ENCODE results near the gene MOSMO. TPM values are rescaled to one million over a fixed set of nuclear protein-coding genes. Genes with fewer than 3 reads are reported as not detected.

MOSMO gene
- total and polyA plus RNA-seq, 10 of the 15 experiments (the other 5 are each of a cell fraction or from before 2014, with no cell fraction given), result 1.7 to 26.7 (median 12.2) TPM

DNA sequence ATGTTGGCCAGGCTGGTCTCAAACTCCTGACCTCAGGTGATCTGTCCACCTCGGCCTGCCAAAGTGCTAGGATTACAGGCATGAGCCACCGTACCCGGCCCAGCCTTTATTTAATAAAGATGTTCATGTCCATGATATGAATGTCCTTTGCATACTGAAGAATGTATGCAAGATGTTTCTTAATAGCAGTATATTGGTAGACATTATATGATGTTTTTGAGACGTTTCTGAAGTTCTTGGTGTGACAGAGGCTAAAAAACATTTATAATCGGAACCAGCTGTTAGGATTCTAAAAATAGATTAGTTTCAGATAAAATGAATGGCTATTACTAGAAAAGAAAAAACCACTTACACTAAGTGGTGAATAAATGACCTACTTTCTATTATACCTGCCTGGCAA is 18.8 kb upstream of the MOSMO start (continued):
- TF ChIP-seq, protein P1, sequence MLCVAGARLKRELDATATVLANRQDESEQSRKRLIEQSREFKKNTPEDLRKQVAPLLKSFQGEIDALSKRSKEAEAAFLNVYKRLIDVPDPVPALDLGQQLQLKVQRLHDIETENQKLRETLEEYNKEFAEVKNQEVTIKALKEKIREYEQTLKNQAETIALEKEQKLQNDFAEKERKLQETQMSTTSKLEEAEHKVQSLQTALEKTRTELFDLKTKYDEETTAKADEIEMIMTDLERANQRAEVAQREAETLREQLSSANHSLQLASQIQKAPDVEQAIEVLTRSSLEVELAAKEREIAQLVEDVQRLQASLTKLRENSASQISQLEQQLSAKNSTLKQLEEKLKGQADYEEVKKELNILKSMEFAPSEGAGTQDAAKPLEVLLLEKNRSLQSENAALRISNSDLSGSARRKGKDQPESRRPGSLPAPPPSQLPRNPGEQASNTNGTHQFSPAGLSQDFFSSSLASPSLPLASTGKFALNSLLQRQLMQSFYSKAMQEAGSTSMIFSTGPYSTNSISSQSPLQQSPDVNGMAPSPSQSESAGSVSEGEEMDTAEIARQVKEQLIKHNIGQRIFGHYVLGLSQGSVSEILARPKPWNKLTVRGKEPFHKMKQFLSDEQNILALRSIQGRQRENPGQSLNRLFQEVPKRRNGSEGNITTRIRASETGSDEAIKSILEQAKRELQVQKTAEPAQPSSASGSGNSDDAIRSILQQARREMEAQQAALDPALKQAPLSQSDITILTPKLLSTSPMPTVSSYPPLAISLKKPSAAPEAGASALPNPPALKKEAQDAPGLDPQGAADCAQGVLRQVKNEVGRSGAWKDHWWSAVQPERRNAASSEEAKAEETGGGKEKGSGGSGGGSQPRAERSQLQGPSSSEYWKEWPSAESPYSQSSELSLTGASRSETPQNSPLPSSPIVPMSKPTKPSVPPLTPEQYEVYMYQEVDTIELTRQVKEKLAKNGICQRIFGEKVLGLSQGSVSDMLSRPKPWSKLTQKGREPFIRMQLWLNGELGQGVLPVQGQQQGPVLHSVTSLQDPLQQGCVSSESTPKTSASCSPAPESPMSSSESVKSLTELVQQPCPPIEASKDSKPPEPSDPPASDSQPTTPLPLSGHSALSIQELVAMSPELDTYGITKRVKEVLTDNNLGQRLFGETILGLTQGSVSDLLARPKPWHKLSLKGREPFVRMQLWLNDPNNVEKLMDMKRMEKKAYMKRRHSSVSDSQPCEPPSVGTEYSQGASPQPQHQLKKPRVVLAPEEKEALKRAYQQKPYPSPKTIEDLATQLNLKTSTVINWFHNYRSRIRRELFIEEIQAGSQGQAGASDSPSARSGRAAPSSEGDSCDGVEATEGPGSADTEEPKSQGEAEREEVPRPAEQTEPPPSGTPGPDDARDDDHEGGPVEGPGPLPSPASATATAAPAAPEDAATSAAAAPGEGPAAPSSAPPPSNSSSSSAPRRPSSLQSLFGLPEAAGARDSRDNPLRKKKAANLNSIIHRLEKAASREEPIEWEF (IDR thresholded peaks at IDR 0.05; ENCODE audit: insufficient replicate concordance, low read depth, low read length), result no peak
- TF ChIP-seq TCF3 (IDR thresholded peaks at IDR 0.05; ENCODE audit: borderline replicate concordance, insufficient read depth, low read depth, low read length), result no peak
- TF ChIP-seq HCFC1 (IDR thresholded peaks at IDR 0.05; ENCODE audit: low read length), result no peak

DNA sequence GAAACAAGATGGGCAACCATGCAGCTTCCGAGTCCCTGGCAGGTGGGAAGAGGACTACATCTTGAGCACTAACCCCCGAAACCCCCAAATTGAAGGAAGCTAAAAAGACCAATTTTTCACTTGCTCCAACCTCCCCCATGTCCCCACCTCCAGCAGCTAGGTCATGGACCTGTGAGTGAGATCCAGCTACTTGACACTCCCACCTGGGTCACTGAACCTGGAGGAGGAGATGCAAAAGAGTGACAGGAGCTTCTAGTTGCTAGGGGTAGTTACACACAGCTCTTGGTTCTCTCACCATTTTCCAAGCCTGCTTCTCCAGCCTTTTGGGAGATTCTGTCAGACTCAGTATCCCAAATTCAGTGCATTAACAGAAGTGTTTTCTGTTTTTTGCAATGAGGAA is 18.2 kb upstream of the MOSMO start:
- POLR2A ChIA-PET, result interaction anchor here (0.9 to 1.6 kb wide), 2 partner anchors 29 to 82 kb away, joined by 3 to 4 read pairs; no protein-coding TSS in a partner anchor

More for the DNA sequence above, 18.2 kb upstream of the MOSMO start:
- no peak overlapping the region for H3K4me3 ChIP-seq
- no peak for DNase-seq (ENCODE audit: low read depth, low spot score)
- TF ChIP-seq, protein P2, sequence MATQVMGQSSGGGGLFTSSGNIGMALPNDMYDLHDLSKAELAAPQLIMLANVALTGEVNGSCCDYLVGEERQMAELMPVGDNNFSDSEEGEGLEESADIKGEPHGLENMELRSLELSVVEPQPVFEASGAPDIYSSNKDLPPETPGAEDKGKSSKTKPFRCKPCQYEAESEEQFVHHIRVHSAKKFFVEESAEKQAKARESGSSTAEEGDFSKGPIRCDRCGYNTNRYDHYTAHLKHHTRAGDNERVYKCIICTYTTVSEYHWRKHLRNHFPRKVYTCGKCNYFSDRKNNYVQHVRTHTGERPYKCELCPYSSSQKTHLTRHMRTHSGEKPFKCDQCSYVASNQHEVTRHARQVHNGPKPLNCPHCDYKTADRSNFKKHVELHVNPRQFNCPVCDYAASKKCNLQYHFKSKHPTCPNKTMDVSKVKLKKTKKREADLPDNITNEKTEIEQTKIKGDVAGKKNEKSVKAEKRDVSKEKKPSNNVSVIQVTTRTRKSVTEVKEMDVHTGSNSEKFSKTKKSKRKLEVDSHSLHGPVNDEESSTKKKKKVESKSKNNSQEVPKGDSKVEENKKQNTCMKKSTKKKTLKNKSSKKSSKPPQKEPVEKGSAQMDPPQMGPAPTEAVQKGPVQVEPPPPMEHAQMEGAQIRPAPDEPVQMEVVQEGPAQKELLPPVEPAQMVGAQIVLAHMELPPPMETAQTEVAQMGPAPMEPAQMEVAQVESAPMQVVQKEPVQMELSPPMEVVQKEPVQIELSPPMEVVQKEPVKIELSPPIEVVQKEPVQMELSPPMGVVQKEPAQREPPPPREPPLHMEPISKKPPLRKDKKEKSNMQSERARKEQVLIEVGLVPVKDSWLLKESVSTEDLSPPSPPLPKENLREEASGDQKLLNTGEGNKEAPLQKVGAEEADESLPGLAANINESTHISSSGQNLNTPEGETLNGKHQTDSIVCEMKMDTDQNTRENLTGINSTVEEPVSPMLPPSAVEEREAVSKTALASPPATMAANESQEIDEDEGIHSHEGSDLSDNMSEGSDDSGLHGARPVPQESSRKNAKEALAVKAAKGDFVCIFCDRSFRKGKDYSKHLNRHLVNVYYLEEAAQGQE (IDR thresholded peaks at IDR 0.05; ENCODE audit: low read depth, low read length), result no peak
- TF ChIP-seq KDM1A (IDR thresholded peaks at IDR 0.05; ENCODE audit: borderline replicate concordance), result no peak
- no TSS peak for BruUV-seq (replicated peaks)
- no peaks in the 10 kb centered on the region for H3K4me1 ChIP-seq (ENCODE audit: control insufficient read depth, insufficient read depth, low read length)
- no peak overlapping the region for H2AFZ ChIP-seq (ENCODE audit: control insufficient read depth, low read depth, low read length)
- intact Hi-C loops (cut with micrococcal nuclease; ENCODE audit: unreplicated experiment) (no loop called here), in situ Hi-C loops (cut with MboI) (no loop called here)
- whole genome bisulfite sequencing (ENCODE audit: insufficient coverage, insufficient replicate concordance, low lambda C conversion rate, missing lambda C conversion rate), result 89% methylated on average over 2 of the region's 2 CpGs
- no peaks in the 10 kb centered on the region for H3K9me3 ChIP-seq (replicated peaks; ENCODE audit: control insufficient read depth, insufficient read depth, low read length)
- no peak overlapping the region for H3K9ac ChIP-seq (ENCODE audit: control insufficient read depth, insufficient read depth, low read length)
- no peak for ATAC-seq
- CTCF ChIA-PET, result interaction anchor here (0.5 to 3.8 kb wide), 9 partner anchors 9 to 199 kb away, joined by 3 to 40 read pairs (median 7); no protein-coding TSS in a partner anchor
- H4K20me1 ChIP-seq (ENCODE audit: control insufficient read depth, insufficient read depth), result no peaks in the 10 kb centered on the region
- no peak overlapping the region for H3K4me2 ChIP-seq (ENCODE audit: control insufficient read depth, insufficient read depth)
- H3K27ac ChIP-seq (ENCODE audit: control insufficient read depth, insufficient read depth), result no peak overlapping the region
- H3K36me3 ChIP-seq (ENCODE audit: control insufficient read depth in 2 of 2, insufficient read depth in 2 of 2, low read length in 1 of 2), result peaks cover 0 to 8% of the 10 kb centered on the region in 2 experiments; a peak in 1 of 4 replicates
- SMC1A ChIA-PET (ENCODE audit: uncharacterized antibody, unreplicated experiment), result interaction anchor here (0.8 to 25.5 kb wide), 20 partner anchors 8 to 332 kb away, joined by 3 to 567 read pairs (median 5); partner anchors contain the start of genes UQCRC2 and VWA3A
- FAIRE-seq, result no peak
- RAD21 ChIA-PET (ENCODE audit: unreplicated experiment), result interaction anchor here (0.8 to 2.7 kb wide), 7 partner anchors 11 to 199 kb away, joined by 3 to 16 read pairs (median 7); partner anchors contain the start of gene PDZD9
- no peaks in the 10 kb centered on the region for H3K79me2 ChIP-seq (ENCODE audit: control insufficient read depth, insufficient read depth, low read length)
- H3K27me3 ChIP-seq (replicated peaks in 1 of 2; ENCODE audit: control insufficient read depth in 2 of 2, insufficient read depth in 2 of 2, low read length in 1 of 2), result no peaks in the 10 kb centered on the region
